HAP-1 (cell line): ENCODE data around the gene METAP1.
"Not testable (repeated sequence)": the region's sequence is repeated elsewhere in the genome, so short reads cannot be mapped to it uniquely, and the experiment has no call there.

ENCODE experiments used
- DNase-seq, 2 experiments: peaks; one replicate each; pipeline ENCODE4 v3.0.0-alpha.2; 2016 to 2020; ENCODE audit warnings: low spot score in 2 of 2
- H3K27me3 ChIP-seq: fragments of 250-450 bp; sonication (Bioruptor Pico); 2 replicates; pipeline ENCODE4 v1.5.1; 2020; ENCODE audit warnings: low read depth, mild to moderate bottlenecking, moderate library complexity
- H3K36me3 ChIP-seq: fragments of 250-450 bp; sonication (Bioruptor Pico); replicated peaks from 2 replicates; pipeline ENCODE4 v1.5.1; 2020; ENCODE audit warnings: mild to moderate bottlenecking
- H3K4me1 ChIP-seq: fragments of 250-450 bp; sonication (Bioruptor Pico); 2 replicates; pipeline ENCODE4 v1.5.1; 2020; ENCODE audit warnings: mild to moderate bottlenecking
- H3K4me3 ChIP-seq: fragments of 250-450 bp; sonication (Bioruptor Pico); 2 replicates; pipeline ENCODE4 v1.5.1; 2020; ENCODE audit warnings: mild to moderate bottlenecking, moderate library complexity
- H3K9me3 ChIP-seq: fragments of 250-450 bp; sonication (Bioruptor Pico); 2 replicates; pipeline ENCODE4 v1.5.1; 2020; ENCODE audit warnings: mild to moderate bottlenecking, moderate library complexity
- in situ Hi-C: fragments of 300-500 bp; cut with MboI; formaldehyde crosslinking; loops from 3 replicates; pipeline ENCODE4 v1.14.3; 2020; ENCODE audit warnings: low sequenced_read_pairs, inconsistent platforms, mixed read lengths

METAP1 gene

DNA sequence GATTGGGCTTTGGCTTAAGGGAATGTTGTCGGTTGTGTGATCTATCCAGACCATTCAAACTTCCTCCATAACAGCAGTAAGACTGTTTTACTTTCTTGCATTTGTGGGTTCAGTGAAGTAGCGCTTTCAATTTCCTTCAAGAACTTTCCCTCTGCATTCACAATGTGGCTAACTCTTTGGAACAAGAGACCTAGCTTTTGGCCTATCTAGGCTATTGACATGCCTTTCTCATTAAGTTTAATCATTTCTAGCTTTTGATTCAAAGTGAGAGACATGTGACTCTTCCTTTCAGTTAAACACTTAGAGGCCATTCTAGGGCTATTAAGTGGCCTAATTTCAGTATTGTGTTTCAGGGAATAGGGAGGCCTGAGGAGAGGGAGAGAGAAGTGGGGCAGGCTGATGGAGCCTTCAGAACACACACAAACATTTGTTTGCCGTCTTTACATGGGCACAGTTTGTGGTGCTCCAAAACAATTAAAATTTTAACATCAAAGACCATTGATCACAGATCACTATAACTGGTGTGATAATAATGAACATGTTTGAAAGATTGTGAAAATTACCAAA, 59.0 kb downstream of the METAP1 start:
- H3K36me3 ChIP-seq = peaks cover 64% of the 10 kb centered on the region
- H3K27me3 ChIP-seq = no peaks in the 10 kb centered on the region
- no peak overlapping the region for H3K4me3 ChIP-seq
- DNase-seq = no peak
- no peaks in the 10 kb centered on the region for H3K9me3 ChIP-seq
- in situ Hi-C loops = loop anchor here (25.0 kb wide), 1 partner anchor 317 kb away; no protein-coding TSS in a partner anchor
- 0 out of 2 replicates have a peak, but pooled peaks cover 2% of the 10 kb centered on the region for H3K4me1 ChIP-seq

DNA sequence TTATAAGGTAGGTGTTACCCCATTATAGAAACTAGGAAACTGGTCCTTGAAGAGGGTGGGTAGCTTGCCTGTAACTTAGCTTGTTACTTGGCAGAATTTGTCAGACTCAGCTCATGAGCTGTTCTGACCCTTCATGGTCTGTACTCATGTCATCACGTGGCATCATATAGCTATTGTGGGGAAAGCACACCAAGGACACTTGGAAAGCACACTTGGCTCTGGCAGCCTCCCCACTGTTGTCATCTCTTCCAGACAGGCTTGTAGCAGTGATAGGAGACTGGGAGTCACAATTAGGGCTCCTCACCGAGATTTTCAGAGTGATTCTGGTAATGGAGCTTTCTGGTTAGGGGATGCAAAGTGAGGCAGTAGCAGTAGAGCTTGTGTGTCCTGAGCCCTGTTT, 62.7 kb downstream of the METAP1 start:
- in situ Hi-C loops = loop anchor here (25.0 kb wide), 1 partner anchor 321 kb away; no protein-coding TSS in a partner anchor
- H3K36me3 ChIP-seq = peaks cover 47% of the 10 kb centered on the region
- H3K9me3 ChIP-seq = no peaks in the 10 kb centered on the region
- no peak overlapping the region for H3K4me3 ChIP-seq
- H3K27me3 ChIP-seq = no peaks in the 10 kb centered on the region
- no peak for DNase-seq
- 0 out of 2 replicates have a peak, but pooled peaks cover 2% of the 10 kb centered on the region for H3K4me1 ChIP-seq

DNA sequence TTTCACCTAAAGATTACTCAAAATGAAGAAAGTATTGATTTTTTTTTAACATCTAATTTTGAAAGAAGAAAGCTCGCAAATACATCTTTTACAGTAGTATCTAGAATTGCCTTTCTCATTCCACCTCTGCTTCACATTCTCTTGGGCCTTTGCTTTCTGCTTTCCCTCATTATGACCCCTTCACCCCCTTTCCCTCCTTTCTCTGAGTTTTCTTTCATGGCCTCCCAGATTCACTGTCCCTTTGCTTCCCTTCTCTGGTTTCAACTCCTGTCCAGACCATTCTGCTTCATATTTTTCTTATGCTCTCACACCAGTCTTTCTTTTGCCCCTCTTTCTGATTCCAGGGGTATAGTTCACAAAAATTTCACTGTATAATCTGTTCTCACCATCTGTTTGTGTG, 64.0 kb downstream of the METAP1 start:
- H3K9me3 ChIP-seq = no peaks in the 10 kb centered on the region
- peaks cover 49% of the 10 kb centered on the region for H3K36me3 ChIP-seq
- 0 out of 2 replicates have a peak, but pooled peaks cover 2% of the 10 kb centered on the region for H3K4me1 ChIP-seq
- in situ Hi-C loops = loop anchor here (25.0 kb wide), 1 partner anchor 322 kb away; no protein-coding TSS in a partner anchor
- DNase-seq = no peak
- H3K27me3 ChIP-seq = no peaks in the 10 kb centered on the region
- H3K4me3 ChIP-seq = no peak overlapping the region

DNA sequence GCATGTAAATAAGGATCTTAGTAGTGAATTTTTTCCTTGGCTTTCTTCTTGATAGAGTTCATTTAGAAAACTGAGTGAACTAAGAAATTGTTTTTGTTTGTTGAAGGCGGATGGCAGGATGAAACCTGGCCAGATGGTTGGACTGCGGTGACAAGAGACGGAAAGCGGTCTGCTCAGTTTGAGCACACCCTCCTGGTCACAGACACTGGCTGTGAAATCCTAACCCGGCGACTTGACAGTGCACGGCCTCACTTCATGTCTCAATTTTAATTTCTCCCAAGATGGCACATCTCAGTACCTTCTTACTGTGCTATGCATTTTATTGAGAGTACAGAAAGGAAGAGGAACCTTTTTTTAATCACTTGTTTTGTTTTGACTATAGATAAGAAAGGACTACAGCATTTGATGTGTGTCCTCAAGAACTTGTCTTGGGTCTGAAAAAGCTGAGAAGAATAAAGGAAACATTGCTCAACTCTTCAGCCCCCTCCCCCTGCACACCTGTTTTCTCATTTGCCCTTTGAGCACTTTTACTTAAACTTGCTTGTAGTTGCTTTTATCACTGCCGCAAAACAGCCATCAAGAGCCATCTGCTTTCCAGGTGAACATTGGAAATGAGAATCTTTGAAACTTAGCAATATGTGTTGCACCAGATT, 65.7 kb downstream of the METAP1 start:
- DNase-seq = no peak
- Histone ChIP-seq H3K9me3 (no peaks in the 10 kb centered on the region), H3K4me1 (no peaks in the 10 kb centered on the region), H3K27me3 (no peaks in the 10 kb centered on the region), H3K4me3 (no peak overlapping the region), H3K36me3 (peaks cover 56% of the 10 kb centered on the region)
- in situ Hi-C loops = loop anchor here (25.0 kb wide), 1 partner anchor 324 kb away; no protein-coding TSS in a partner anchor

DNA sequence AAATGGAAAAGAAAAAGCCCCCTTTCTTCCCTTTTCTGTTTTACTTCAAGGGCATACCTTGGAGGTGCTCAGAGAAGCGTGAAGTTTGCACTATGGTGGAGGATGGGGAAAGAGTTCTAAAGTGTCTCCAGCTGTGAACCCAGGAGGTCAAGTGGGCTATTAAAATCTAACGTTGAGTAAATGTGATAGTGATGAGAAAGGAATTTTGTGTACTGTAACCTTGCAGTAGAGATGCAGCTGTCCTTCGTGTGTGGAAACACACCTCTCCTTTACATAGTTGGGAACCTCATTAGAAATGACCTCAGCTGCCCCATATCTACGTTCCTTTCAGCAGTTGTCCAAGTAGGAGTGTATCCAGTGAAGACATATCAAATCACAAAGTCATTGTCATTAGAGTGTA, 66.6 kb downstream of the METAP1 start:
- no peaks in the 10 kb centered on the region for H3K9me3 ChIP-seq
- no peak overlapping the region for H3K4me3 ChIP-seq
- no peak for DNase-seq
- H3K4me1 ChIP-seq = no peaks in the 10 kb centered on the region
- in situ Hi-C loops = loop anchor here (25.0 kb wide), 1 partner anchor 325 kb away; no protein-coding TSS in a partner anchor
- H3K27me3 ChIP-seq = no peaks in the 10 kb centered on the region
- peaks cover 56% of the 10 kb centered on the region for H3K36me3 ChIP-seq

DNA sequence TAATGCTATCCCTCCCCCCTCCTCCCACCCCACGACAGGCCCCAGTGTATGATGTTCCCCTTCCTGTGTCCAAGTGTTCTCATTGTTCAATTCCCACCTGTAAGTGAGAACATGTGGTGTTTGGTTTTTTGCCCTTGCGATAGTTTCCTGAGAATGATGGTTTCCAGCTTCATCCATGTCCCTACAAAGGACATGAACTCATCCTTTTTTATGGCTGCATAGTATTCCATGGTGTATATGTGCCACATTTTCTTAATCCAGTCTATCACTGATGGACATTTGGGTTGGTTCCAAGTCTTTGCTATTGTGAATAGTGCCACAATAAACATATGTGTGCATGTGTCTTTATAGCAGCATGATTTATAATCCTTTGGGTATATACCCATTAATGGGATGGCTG, 70.0 kb downstream of the METAP1 start:
- not testable (repeated sequence) for H3K4me3 ChIP-seq, H3K27me3 ChIP-seq, DNase-seq, H3K9me3 ChIP-seq, H3K4me1 ChIP-seq
- H3K36me3 ChIP-seq = peaks cover 41% of the 10 kb centered on the region
- in situ Hi-C loops = loop anchor here (25.0 kb wide), 1 partner anchor 328 kb away; no protein-coding TSS in a partner anchor

DNA sequence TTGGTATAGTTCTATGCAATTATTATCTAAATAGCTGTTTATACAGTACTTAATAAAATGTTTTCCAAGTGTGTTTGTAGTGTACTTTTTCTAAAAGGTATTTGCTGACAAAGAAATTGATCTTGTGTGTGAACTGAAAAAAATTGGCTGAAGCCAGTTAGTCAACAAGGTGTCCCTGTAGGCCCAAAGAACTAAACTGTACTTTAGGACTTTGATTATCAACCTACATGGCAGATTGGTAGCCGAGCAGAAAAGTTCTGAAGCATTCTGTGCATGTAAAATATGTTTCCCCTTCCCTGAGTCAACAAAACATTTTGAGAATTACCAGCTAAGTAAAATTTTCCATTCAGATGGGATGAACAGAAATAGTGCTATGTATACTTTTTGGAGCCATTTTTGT, 72.1 kb downstream of the METAP1 start:
- Histone ChIP-seq H3K9me3 (no peaks in the 10 kb centered on the region), H3K36me3 (peaks cover 38% of the 10 kb centered on the region), H3K4me1 (no peaks in the 10 kb centered on the region), H3K27me3 (no peaks in the 10 kb centered on the region), H3K4me3 (no peak overlapping the region)
- in situ Hi-C loops = loop anchor here (25.0 kb wide), 1 partner anchor 330 kb away; no protein-coding TSS in a partner anchor
- DNase-seq = no peak

DNA sequence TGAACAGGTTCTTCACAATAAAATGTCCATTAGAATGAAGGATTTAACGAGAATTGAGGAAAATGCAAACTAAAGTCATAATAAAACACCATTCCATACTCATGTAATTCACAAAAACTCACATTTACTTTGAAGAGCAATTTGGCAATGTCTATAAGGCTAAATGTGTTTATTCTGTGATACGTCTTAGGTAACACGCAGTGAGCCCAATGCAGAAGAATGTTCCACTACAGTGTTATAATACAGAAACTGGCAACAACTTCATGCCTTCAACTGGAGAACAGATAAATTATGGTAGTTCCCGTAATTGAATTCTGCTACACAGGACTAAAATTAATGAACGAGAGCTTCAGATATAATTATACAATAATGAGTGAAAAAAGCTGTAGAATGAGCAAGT, 75.6 kb downstream of the METAP1 start:
- no peaks in the 10 kb centered on the region for H3K9me3 ChIP-seq
- in situ Hi-C loops = loop anchor here (25.0 kb wide), 1 partner anchor 334 kb away; no protein-coding TSS in a partner anchor
- H3K27me3 ChIP-seq = no peaks in the 10 kb centered on the region
- no peaks in the 10 kb centered on the region for H3K4me1 ChIP-seq
- no peak for DNase-seq
- H3K4me3 ChIP-seq = no peak overlapping the region
- peaks cover 57% of the 10 kb centered on the region for H3K36me3 ChIP-seq

DNA sequence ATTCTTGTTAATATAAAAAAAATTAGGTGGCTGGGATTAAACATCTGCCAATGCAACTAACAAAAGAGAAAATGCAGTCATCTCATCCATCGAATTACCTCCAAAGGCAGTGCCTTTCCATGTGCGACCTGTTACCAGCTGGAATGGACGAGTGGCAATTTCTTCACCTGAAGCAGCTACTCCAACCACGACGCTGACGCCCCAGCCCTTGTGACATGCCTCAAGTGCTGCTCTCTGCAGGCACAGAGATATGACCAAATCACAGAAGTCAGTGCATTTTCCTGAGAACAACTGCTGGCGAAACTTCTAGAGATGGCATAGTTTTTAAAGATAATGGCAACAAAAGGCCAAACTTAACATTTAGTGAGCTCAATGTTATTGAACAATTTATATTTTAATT, 79.3 kb downstream of the METAP1 start:
- Histone ChIP-seq H3K36me3 (peaks cover 72% of the 10 kb centered on the region), H3K27me3 (no peaks in the 10 kb centered on the region), H3K9me3 (no peaks in the 10 kb centered on the region), H3K4me3 (no peak overlapping the region), H3K4me1 (no peaks in the 10 kb centered on the region)
- no peak for DNase-seq
- in situ Hi-C loops = loop anchor here (25.0 kb wide), 1 partner anchor 338 kb away; no protein-coding TSS in a partner anchor

DNA sequence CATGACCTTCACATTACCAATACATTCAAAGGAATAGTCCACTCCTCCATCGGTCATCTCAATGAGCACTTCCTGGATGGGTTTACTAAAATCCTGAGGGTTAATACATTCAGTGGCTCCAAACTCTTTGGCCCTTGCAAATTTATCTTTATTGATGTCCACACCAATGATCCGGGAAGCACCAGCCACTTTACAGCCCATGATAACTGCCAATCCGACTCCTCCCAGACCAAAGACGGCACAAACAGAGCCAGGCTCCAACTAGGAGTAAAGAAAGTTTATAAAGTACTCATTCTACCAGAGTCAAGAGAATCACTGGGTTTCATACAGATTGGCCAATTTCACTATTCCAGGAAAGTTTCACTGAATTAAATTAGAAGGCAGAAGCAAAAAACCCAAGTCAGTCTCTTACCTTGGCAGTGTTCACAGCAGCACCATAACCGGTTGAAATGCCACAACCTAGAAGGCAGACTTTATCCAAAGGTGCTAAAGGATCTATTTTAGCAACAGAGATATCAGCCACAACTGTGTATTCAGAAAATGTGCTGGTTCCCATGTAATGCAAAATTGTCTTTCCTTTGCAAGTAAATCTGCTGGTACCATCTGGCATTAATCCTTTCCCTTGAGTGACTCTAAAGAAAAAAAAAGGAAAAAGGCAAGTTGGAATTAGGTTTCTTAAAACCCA, 80.9 kb downstream of the METAP1 start:
- DNase-seq = no peak
- no peaks in the 10 kb centered on the region for H3K4me1 ChIP-seq
- in situ Hi-C loops = no loop called here
- H3K9me3 ChIP-seq = no peaks in the 10 kb centered on the region
- H3K4me3 ChIP-seq = no peak overlapping the region
- H3K36me3 ChIP-seq = peaks cover 85% of the 10 kb centered on the region
- no peaks in the 10 kb centered on the region for H3K27me3 ChIP-seq

DNA sequence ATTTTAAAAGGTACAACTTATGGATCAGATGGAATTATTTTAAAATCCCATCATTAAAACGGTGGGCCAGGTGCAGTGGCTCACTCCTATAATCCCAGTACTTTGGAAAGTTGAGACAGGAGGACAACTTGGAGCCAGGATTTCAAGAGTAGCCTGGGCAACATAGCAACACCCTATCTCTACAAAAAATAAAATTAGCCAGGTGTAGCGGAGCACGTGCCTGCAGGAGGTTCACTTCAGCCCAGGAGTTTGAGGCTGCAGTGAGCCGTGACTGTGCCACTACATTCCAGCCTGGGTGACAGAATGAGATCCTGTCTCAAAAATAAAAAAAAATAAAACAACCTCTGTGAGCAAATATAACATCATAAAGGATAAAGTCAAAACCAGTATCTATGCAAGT, 81.7 kb downstream of the METAP1 start:
- H3K4me1 ChIP-seq = no peaks in the 10 kb centered on the region
- no peak overlapping the region for H3K4me3 ChIP-seq
- in situ Hi-C loops = no loop called here
- DNase-seq = no peak
- H3K9me3 ChIP-seq = no peaks in the 10 kb centered on the region
- H3K27me3 ChIP-seq = no peaks in the 10 kb centered on the region
- peaks cover 85% of the 10 kb centered on the region for H3K36me3 ChIP-seq

DNA sequence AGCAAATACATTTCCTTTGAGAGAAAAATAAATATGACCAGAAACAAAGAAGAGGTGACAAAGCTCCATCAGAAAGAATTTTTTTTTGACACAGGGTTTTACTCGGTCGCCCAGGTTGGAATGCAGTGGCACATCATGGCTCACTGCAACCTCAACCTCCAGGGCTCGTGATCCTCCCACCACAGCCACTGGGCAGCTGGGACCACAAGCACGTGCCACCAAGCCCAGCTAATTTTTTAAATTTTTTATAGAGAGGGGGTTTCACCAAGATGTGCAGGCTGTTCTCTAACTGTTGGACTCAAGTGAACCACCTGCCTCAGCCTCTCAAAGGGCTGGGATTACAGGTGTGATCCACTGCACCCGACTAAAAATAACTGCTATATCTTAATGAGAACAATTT, 82.8 kb downstream of the METAP1 start:
- Histone ChIP-seq H3K27me3 (no peaks in the 10 kb centered on the region), H3K36me3 (peaks cover 84% of the 10 kb centered on the region), H3K4me1 (no peaks in the 10 kb centered on the region), H3K9me3 (no peaks in the 10 kb centered on the region), H3K4me3 (no peak overlapping the region)
- no peak for DNase-seq
- in situ Hi-C loops = no loop called here

DNA sequence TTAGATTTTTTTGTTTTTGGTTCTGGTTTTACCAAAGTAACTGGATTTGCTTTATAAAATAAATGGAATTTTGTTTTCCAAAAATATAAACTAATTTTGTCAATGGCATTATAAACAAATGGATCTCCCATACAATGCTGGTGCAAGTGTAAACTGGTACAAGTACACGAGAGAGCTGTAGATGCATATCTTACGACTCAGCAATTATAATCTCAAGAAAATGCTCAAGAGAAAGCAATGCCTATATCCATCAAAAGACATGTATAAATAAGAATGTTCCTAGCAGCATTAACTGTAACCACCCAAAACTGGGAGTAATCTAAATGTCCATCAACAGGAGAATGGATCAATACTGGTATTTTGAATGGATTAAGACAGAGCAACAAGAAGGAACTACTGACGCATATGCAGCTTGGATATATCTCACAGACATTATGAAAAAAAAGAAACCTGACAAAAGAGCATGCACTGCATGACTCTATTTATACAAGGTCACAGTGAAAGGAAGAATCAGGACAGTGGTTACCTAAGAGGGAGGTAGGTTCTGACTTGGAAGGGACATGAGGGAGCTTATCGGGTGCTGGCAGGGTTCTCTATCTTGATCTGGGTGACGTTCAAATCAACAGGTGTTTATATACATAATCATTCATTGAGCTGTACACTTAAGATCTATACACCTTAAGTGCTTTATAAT, 83.6 kb downstream of the METAP1 start:
- H3K9me3 ChIP-seq = no peaks in the 10 kb centered on the region
- no peaks in the 10 kb centered on the region for H3K27me3 ChIP-seq
- in situ Hi-C loops = no loop called here
- H3K36me3 ChIP-seq = peaks cover 82% of the 10 kb centered on the region
- DNase-seq = no peak
- no peaks in the 10 kb centered on the region for H3K4me1 ChIP-seq
- H3K4me3 ChIP-seq = no peak overlapping the region
